ENCODE data around the gene GYPC.

- TF ChIP-seq ESRRG (CRISPR knock-in tag; IDR thresholded peaks at IDR 0.05) = no peak
- TF ChIP-seq ARNTL (CRISPR knock-in tag; IDR thresholded peaks at IDR 0.05; ENCODE audit: borderline replicate concordance, low read depth) = no peak
- no peak for TF ChIP-seq TSHZ2 (CRISPR knock-in tag; IDR thresholded peaks at IDR 0.05)
- TF ChIP-seq POU6F1 (CRISPR knock-in tag; IDR thresholded peaks at IDR 0.05; ENCODE audit: borderline replicate concordance, low read depth) = no peak
- TF ChIP-seq SNAI2 (CRISPR knock-in tag; IDR thresholded peaks at IDR 0.05) = no peak
- no peak for TF ChIP-seq OSR1 (CRISPR knock-in tag; IDR thresholded peaks at IDR 0.05)
- no peak for TF ChIP-seq CSDC2 (CRISPR knock-in tag; IDR thresholded peaks at IDR 0.05)
Observed at GRCh38 chr2:126655500-126656430, at the start of gene GYPC.

Measured in SK-N-SH treated with all-trans-retinoic acid at 6 μM for 48 hours (cell line).